ENCODE results near the gene ZNF213.

ZNF213 gene

DNA sequence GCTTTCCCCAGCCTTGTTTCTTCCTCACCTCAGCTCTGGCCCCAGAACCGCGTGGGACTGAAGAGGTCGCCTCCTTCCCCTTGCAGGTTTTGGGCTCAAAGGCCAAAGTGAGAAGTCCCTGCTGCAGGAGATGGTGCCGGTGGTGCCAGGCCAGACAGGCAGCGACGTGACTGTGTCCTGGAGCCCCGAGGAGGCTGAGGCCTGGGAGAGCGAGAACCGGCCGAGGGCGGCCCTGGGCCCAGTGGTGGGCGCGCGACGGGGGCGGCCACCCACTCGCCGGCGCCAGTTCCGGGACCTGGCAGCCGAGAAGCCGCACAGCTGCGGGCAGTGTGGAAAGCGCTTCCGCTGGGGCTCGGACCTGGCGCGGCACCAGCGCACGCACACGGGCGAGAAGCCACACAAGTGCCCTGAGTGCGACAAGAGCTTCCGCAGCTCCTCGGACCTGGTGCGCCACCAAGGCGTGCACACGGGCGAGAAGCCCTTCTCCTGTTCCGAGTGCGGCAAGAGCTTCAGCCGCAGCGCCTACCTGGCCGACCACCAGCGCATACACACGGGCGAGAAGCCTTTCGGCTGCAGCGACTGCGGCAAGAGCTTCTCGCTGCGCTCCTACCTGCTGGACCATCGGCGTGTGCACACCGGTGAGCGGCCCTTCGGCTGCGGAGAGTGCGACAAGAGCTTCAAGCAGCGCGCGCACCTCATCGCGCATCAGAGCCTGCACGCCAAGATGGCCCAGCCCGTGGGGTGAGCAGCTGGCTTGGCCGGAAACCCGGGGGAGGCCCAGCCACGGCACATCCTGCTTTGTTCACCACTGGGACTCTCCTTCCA, 6.0 kb downstream of the ZNF213 start:
- TF ChIP-seq, protein P1, sequence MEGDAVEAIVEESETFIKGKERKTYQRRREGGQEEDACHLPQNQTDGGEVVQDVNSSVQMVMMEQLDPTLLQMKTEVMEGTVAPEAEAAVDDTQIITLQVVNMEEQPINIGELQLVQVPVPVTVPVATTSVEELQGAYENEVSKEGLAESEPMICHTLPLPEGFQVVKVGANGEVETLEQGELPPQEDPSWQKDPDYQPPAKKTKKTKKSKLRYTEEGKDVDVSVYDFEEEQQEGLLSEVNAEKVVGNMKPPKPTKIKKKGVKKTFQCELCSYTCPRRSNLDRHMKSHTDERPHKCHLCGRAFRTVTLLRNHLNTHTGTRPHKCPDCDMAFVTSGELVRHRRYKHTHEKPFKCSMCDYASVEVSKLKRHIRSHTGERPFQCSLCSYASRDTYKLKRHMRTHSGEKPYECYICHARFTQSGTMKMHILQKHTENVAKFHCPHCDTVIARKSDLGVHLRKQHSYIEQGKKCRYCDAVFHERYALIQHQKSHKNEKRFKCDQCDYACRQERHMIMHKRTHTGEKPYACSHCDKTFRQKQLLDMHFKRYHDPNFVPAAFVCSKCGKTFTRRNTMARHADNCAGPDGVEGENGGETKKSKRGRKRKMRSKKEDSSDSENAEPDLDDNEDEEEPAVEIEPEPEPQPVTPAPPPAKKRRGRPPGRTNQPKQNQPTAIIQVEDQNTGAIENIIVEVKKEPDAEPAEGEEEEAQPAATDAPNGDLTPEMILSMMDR (IDR thresholded peaks at IDR 0.05), result no peak

DNA sequence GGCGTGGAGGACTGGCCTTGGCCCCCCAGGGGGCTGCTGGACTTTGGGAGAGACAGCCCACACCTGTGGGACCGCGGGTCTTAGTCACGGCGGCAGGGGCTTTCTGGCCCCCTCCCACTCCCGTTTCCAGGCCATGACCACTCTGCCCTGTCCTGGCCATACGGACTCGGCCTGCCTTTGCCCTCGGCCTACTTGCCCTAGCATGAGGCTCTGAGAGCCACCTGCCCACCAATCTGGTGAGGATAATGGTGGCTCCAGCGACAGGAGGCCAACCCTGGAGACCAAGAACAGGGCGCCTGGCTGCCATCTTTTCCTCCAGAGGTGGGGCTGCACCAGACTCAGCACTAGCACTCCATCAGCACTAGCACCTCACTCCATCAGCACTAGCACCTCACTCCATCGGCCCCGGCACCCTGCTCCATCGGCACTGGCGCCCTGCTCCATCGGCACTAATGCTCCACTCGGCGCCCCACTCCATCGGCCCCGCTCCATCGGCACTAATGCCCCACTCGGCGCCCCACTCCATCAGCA, 7.0 kb downstream of the ZNF213 start:
- TF ChIP-seq, protein P1 (IDR thresholded peaks at IDR 0.05), result no peak

DNA sequence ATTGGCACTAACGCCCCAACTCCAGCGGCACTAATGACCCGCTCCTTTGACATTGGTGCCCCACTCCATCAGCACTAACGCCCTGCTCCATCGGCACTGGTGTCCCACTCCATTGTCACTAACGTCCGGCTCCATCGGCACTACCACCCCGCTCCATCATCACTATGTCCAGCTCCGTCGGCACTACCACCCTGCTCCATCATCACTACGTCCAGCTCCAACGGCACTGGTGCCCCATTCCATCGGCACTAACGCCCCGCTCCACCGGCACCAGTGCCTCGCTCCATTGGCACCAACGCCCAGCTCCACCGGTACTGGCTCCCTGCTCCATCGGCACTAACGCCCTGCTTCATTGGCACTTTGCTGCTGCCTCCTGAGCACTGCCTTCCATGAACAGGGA, 7.5 kb downstream of the ZNF213 start:
- TF ChIP-seq, protein P1 (IDR thresholded peaks at IDR 0.05), result no peak

DNA sequence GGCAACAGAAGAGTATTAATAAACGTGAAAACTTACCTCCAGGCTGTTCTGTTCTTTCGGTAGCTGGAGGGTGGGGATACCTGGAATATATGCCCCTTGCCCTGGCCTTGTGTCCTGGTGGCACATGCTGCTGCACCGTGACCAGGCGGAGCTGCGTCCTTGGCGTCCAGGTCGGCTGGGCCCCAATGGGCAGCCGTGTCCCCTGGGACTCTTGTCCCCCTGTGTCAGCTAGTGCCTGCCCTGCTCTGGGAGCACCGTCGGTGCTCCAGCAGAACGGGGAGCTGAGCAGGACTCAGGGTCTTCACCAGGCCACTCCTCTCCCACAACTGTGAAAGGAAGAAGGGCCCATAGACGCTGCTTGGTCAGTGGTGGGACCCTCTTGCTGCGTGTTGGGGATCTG, 7.9 kb downstream of the ZNF213 start:
- TF ChIP-seq, protein P1 (IDR thresholded peaks at IDR 0.05), result no peak

DNA sequence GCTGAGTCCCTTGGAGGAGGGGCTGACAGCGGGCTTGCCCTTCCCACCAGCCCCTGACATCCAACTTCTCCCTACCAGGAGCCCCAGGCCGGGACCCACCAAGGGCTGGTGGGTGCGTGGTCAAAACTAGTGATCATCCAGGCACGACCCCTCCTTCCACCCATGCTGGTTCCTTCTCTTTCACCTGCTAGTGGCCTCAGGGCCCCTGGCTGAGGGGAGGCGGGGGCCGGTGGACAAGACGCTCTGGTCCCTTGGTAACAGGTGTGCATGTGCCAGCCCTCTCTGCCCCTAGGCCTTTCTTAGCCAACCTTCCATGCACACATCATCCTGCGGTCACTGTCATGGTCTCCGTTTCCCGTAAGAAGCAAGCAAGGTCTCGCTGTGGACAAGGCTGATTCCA, 8.4 kb downstream of the ZNF213 start:
- TF ChIP-seq, protein P1 (IDR thresholded peaks at IDR 0.05), result no peak

DNA sequence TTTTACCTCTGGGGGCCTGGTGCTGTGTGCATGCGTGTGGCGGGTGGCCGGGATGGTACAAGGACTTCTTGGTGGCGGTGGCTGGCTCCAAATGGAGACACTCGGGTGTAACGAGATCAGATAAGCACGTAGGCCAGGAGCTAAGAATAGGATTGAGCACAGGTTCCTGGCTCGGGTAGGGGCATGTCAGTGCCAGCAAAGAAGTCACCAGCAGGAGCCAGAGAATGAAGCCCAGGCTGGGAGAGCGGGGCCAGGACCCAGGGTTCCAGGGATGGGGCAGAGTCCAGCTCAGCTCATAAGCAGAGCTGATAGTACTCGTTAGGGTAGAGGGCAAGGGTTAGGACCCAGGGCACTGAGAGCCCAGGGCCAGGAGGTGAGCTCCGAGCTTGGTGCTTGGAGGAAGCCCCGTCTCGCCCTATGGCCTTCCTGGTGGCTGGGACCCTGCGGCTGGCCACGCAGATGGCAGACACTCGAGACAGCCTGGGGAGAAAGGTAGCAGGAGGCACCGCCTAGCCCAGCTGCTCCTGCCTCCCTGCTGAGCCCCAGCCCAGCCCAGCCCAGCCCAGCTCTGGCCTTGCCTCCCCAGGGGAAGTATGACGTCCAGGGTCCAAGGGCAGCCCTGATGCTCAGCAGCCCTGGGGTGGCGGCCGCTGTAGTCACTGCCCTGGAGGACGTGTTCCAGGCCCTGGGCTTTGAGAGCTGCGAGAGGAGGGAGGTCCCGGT, 8.9 kb downstream of the ZNF213 start:
- TF ChIP-seq, protein P1 (IDR thresholded peaks at IDR 0.05), result no peak

DNA sequence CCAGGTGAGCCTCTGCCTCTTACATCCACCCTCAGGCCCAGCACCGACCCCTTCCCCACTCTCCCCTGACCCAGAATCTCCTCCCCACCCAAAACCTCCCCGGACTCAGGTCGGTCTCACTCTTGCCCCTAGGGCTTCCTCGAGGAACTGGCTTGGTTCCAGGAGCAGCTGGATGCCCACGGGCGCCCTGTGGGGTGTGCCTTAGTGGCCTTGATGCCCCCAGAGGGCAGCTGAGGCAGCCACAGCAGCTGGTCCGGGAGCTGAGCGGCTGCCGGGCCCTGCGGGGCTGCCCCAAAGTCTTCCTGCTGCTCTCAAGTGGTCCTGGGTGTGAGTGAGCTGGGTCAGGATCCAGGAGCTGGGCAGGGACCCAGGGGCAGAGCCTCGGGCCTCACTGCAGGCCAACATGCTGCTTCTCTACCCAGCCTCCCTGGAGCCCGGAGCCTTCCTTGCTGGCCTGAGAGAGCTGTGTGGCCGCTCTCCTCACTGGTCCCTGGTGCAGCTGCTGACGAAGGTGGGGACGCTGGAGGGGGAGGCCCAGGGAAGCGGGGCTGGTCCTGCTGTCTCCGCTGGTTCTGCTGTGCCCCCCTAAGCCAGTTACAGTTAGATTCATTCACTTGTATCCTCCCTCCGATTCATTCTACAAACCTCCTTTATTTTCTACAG, 9.6 kb downstream of the ZNF213 start:
- TF ChIP-seq, protein P1 (IDR thresholded peaks at IDR 0.05), result no peak
